Measurements from ENCODE around the gene ACP7.

DNA sequence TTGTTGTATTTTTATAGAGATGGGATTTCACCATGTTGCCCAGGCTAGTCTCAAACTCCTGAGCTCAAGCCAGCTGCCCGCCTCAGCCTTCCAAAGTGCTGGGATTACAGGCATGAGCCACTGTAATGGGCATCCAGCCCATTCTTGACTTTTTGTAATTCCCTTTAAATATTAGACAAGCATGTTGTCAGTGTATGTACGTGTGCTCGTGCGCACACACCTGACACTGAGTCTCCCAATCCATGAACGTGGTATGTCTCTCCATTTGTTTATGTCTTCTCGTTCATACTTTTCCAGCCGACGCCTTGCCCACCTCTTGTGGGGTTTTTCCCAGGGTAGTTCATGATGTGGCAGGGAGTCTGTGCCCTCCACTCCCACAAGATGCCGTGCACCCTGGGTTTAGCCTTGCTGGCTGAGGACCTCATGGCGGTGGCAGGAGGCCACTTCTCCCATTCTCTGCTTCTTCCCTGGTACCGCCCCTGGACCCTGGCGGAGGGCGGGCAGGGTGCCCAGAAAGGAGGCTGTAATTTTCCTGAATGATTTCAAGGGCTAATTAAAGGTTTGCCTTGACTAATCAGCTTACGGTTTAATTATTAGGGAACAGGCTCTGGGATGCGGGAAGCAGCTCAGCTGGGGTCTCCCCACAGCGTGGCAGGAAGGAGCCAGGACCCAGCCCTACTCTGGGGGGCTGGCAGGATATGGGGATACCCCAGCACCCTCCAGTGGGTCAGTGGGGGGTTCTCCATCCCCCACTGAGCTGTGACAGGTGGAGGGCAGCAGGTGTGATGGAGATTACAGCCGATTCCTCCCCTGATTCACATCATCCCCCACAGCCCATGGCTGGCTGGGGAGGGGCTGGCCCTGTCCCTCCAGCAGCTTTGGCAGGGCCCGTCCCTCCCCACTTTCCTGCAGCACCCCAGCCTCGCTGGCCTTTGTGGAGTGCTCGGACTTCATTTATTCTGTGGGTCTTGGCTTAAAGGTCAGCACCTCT lies 54.3 kb downstream of the ACP7 start:
- TF ChIP-seq POLR2A (IDR thresholded peaks at IDR 0.05; ENCODE audit: low read depth, low read length) = no peak
- no peak for TF ChIP-seq POLR2AphosphoS5 (IDR thresholded peaks at IDR 0.05; ENCODE audit: low read length)
- no peak for TF ChIP-seq FOXK2 (IDR thresholded peaks at IDR 0.05)
- no peak for TF ChIP-seq SRF (IDR thresholded peaks at IDR 0.05; ENCODE audit: low read depth in 2 of 2, low read length in 2 of 2)
- TF ChIP-seq NR2C2 (IDR thresholded peaks at IDR 0.05; ENCODE audit: borderline replicate concordance, control insufficient read depth, insufficient read length, low read depth) = no peak
- TF ChIP-seq RB1 (IDR thresholded peaks at IDR 0.05; ENCODE audit: borderline replicate concordance) = no peak
- no peak for TF ChIP-seq SMAD1 (IDR thresholded peaks at IDR 0.05; ENCODE audit: low read depth, partially characterized antibody)
- TF ChIP-seq MTA2 (IDR thresholded peaks at IDR 0.05; ENCODE audit: low read depth) = no peak
- TF ChIP-seq, protein P1, sequence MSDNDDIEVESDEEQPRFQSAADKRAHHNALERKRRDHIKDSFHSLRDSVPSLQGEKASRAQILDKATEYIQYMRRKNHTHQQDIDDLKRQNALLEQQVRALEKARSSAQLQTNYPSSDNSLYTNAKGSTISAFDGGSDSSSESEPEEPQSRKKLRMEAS (IDR thresholded peaks at IDR 0.05; ENCODE audit: low read depth, low read length) = no peak
